ENCODE results near the gene ZPLD1. TPM values are rescaled to one million over a fixed set of nuclear protein-coding genes. Genes with fewer than 3 reads are reported as not detected.

Gene ZPLD1
- total RNA-seq, 2 donors from 2014 or later: 0.28 TPM; not detected in 1

- Histone ChIP-seq H3K27me3 (replicated peaks; ENCODE audit: insufficient read depth) (no peaks in the 10 kb centered on the region), H3K9me3 (no peaks in the 10 kb centered on the region), H3K4me3 (no peak overlapping the region), H3K36me3 (no peaks in the 10 kb centered on the region), H3K4me1 (replicated peaks) (no peaks in the 10 kb centered on the region), H3K27ac (no peak overlapping the region)
- 94% methylated on average over 2 of the region's 2 CpGs for WGBS
- intact Hi-C loops (cut with DNase I): no loop called here
- TF ChIP-seq POLR2AphosphoS5 (IDR thresholded peaks at IDR 0.05): no peak
- no peak for TF ChIP-seq POLR2A (IDR thresholded peaks at IDR 0.05)
- TF ChIP-seq, protein P1, sequence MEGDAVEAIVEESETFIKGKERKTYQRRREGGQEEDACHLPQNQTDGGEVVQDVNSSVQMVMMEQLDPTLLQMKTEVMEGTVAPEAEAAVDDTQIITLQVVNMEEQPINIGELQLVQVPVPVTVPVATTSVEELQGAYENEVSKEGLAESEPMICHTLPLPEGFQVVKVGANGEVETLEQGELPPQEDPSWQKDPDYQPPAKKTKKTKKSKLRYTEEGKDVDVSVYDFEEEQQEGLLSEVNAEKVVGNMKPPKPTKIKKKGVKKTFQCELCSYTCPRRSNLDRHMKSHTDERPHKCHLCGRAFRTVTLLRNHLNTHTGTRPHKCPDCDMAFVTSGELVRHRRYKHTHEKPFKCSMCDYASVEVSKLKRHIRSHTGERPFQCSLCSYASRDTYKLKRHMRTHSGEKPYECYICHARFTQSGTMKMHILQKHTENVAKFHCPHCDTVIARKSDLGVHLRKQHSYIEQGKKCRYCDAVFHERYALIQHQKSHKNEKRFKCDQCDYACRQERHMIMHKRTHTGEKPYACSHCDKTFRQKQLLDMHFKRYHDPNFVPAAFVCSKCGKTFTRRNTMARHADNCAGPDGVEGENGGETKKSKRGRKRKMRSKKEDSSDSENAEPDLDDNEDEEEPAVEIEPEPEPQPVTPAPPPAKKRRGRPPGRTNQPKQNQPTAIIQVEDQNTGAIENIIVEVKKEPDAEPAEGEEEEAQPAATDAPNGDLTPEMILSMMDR (IDR thresholded peaks at IDR 0.05): no peak
- DNase-seq (ENCODE audit: low spot score): no peak
These were observed 70.7 kb downstream of the ZPLD1 start for GRCh38 chr3:102505542-102505941.

DNA sequence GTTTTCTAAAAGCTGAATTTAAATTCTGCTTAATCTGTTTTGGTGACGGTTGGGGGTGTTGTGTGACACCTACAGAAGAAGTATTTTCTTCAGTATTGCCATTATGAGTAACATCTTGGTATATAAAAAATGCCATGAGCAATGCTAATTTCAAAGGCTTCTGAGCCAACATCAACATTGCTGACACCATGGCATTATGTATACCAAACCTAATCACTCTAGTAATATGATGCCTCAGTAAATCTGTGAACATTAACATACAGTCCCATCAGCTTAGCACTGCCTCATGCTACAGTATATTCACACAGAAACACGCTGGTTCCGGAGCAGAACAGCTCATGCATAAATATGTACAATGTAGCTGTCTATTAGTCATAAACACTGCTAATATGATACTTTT, 75.8 kb downstream of the ZPLD1 start:
- Histone ChIP-seq H3K4me3 (no peak overlapping the region), H3K4me1 (replicated peaks) (no peaks in the 10 kb centered on the region), H3K27ac (no peak overlapping the region), H3K9me3 (no peaks in the 10 kb centered on the region), H3K36me3 (no peaks in the 10 kb centered on the region), H3K27me3 (replicated peaks; ENCODE audit: insufficient read depth) (no peaks in the 10 kb centered on the region)
- WGBS: 66% methylated on average over 3 of the region's 3 CpGs
- intact Hi-C loops (cut with DNase I): no loop called here
- no peak for DNase-seq (ENCODE audit: low spot score)
- TF ChIP-seq, protein P1 (IDR thresholded peaks at IDR 0.05): no peak
- no peak for TF ChIP-seq POLR2A (IDR thresholded peaks at IDR 0.05)
- no peak for TF ChIP-seq POLR2AphosphoS5 (IDR thresholded peaks at IDR 0.05)

- Histone ChIP-seq H3K36me3 (no peaks in the 10 kb centered on the region), H3K4me3 (no peak overlapping the region), H3K4me1 (replicated peaks) (no peaks in the 10 kb centered on the region), H3K27me3 (replicated peaks; ENCODE audit: insufficient read depth) (no peaks in the 10 kb centered on the region), H3K27ac (no peak overlapping the region), H3K9me3 (no peaks in the 10 kb centered on the region)
- no peak for DNase-seq (ENCODE audit: low spot score)
- TF ChIP-seq POLR2AphosphoS5 (IDR thresholded peaks at IDR 0.05) (no peak), POLR2A (IDR thresholded peaks at IDR 0.05) (no peak)
- TF ChIP-seq, protein P1 (IDR thresholded peaks at IDR 0.05): no peak
- WGBS: 37% methylated on average over 1 of the region's 1 CpG
- intact Hi-C loops (cut with DNase I): no loop called here
These were observed 76.4 kb downstream of the ZPLD1 start for GRCh38 chr3:102511168-102511567.

DNA sequence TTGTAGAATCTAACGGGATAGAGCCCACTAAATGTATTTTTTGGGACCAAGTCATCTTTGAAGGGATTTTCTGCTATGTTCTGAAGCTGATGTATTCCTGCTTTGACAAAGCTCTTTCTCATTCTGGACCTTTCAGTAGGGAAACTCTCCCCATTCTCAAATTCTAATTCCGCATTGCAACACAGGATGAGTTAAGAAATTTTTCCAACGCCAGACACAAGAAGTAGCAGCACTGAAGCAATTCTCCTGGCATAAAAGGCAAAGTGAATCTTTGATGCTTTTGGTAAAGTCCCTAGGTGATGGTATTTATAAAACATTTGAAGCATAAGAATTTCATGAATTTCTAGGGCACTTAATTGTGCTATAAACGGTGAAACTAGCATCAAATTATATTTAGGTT, 76.8 kb downstream of the ZPLD1 start:
- TF ChIP-seq POLR2A (IDR thresholded peaks at IDR 0.05): no peak
- no peak overlapping the region for H3K4me3 ChIP-seq
- intact Hi-C loops (cut with DNase I): no loop called here
- no peaks in the 10 kb centered on the region for H3K4me1 ChIP-seq (replicated peaks)
- H3K9me3 ChIP-seq: no peaks in the 10 kb centered on the region
- no peaks in the 10 kb centered on the region for H3K27me3 ChIP-seq (replicated peaks; ENCODE audit: insufficient read depth)
- no peaks in the 10 kb centered on the region for H3K36me3 ChIP-seq
- DNase-seq (ENCODE audit: low spot score): no peak
- WGBS: 68% methylated on average over 4 of the region's 4 CpGs
- no peak overlapping the region for H3K27ac ChIP-seq

DNA sequence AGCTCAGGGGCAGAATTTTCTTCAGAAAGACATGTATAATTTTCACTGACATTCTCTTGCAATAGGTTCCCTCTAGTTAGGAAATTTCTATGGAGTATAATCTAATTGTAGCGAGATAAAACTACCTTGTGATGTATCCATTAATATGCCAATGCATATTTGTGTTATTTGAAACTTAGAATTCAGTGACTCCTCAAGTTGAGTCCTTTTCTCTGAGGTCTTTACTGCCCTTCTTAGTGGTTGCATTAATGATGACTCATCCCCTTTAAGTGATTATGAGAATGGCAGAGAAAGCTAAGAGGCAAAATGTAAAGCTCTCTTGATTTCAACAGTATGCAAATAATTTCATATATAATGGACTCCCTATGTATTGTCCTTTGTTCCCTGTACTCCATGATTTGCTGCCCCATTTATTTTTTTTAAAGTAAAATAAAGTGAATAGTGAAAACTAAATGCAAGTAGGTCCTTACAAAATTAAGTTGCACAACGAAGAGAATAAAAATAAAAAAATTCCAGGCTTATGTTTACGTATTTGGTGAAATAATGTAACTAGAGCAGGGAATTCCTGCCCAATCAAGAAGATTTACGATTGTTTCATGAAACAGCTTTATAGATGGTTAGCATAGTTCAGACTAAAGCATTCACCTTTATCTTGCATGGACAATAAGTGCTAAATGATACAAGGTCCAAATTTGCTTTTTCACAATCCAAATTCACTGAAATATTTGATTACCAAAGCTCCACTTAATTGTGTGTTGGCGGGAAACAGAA, 78.1 kb downstream of the ZPLD1 start:
- 48% methylated on average over 5 of the region's 5 CpGs for WGBS
- TF ChIP-seq POLR2AphosphoS5 (IDR thresholded peaks at IDR 0.05) (no peak), POLR2A (IDR thresholded peaks at IDR 0.05) (no peak)
- TF ChIP-seq, protein P1 (IDR thresholded peaks at IDR 0.05): no peak
- no peak overlapping the region for H3K4me3 ChIP-seq
- intact Hi-C loops (cut with DNase I): no loop called here
- H3K36me3 ChIP-seq: no peaks in the 10 kb centered on the region
- no peaks in the 10 kb centered on the region for H3K4me1 ChIP-seq (replicated peaks)
- no peaks in the 10 kb centered on the region for H3K27me3 ChIP-seq (replicated peaks; ENCODE audit: insufficient read depth)
- no peak overlapping the region for H3K27ac ChIP-seq
- no peak for DNase-seq (ENCODE audit: low spot score)
- H3K9me3 ChIP-seq: no peaks in the 10 kb centered on the region

All from prostate gland (tissue), 2 donors.